PC-9 (cell line): Measurements from ENCODE around the gene MME. TPM values are rescaled to one million over a fixed set of nuclear protein-coding genes. Genes with fewer than 3 reads are reported as not detected.

Source experiments
- BruUV-seq: library from RNA; stranded (reverse); fragments of 400-500 nt; replicated peaks from 2 replicates; lab custom pipeline; 2021; lab: Mats Ljungman, UMichigan
- CTCF ChIA-PET: fragments of 300-600 bp; sonication (Branson Sonifier 250); formaldehyde crosslinking; loops from one replicate; lab custom pipeline; 2022; ENCODE audit warnings: antibody characterized with exemption; lab: Charles Lee
- POLR2A ChIA-PET: fragments of 300-600 bp; sonication (Branson Sonifier 250); formaldehyde crosslinking; loops from one replicate; lab custom pipeline; 2022; ENCODE audit warnings: antibody characterized with exemption; ENCODE audit not compliant: unreplicated experiment; lab: Charles Lee
- DNase-seq, 2 experiments: peaks; one replicate each; pipeline versions ENCODE4 v3.0.0 to v3.0.0-alpha.2; 2015 to 2022; ENCODE audit warnings: mixed read lengths in 1 of 2
- H2AFZ ChIP-seq: fragments of 200-600 bp; sonication (generic); 2 replicates; pipeline ENCODE4 v1.8.1; 2017; ENCODE audit warnings: antibody characterized with exemption
- H3F3A ChIP-seq: fragments of 200-600 bp; sonication (generic); 2 replicates; pipeline ENCODE4 v1.8.1; 2017; ENCODE audit warnings: antibody characterized with exemption, mild to moderate bottlenecking, low read depth; ENCODE audit not compliant: insufficient read depth
- H3K27ac ChIP-seq: fragments of 200-600 bp; sonication (generic); 2 replicates; pipeline ENCODE4 v1.6.1; 2016; ENCODE audit warnings: mixed run types
- H3K27me3 ChIP-seq: fragments of 200-600 bp; sonication (generic); 2 replicates; pipeline ENCODE4 v1.6.1; 2016; ENCODE audit warnings: low read depth, mixed run types; ENCODE audit not compliant: insufficient read depth
- H3K36me3 ChIP-seq: fragments of 200-600 bp; sonication (generic); 2 replicates; pipeline ENCODE4 v1.6.1; 2016; ENCODE audit warnings: low read depth, mixed run types
- H3K4me1 ChIP-seq: fragments of 200-600 bp; sonication (generic); replicated peaks from 2 replicates; pipeline ENCODE4 v1.6.1; 2016; ENCODE audit warnings: mixed run types; ENCODE audit not compliant: insufficient read depth
- H3K4me2 ChIP-seq: fragments of 200-600 bp; sonication (generic); 2 replicates; pipeline ENCODE4 v1.6.1; 2017; ENCODE audit warnings: mixed run types
- H3K4me3 ChIP-seq: fragments of 200-600 bp; sonication (generic); 2 replicates; pipeline ENCODE4 v1.6.1; 2016; ENCODE audit warnings: mixed run types
- H3K79me2 ChIP-seq: fragments of 200-600 bp; sonication (generic); 2 replicates; pipeline ENCODE4 v1.6.1; 2017; ENCODE audit warnings: low read depth, mixed run types
- H3K9me2 ChIP-seq: fragments of 200-600 bp; sonication (generic); 2 replicates; pipeline ENCODE4 v1.8.1; 2017; ENCODE audit warnings: mild to moderate bottlenecking; ENCODE audit not compliant: insufficient read depth
- H3K9me3 ChIP-seq: fragments of 200-600 bp; sonication (generic); 2 replicates; pipeline ENCODE4 v1.8.1; 2016; ENCODE audit warnings: low read depth; ENCODE audit not compliant: insufficient read depth
- H4K20me1 ChIP-seq: fragments of 200-600 bp; sonication (generic); 2 replicates; pipeline ENCODE4 v1.8.1; 2017; ENCODE audit not compliant: insufficient read depth
- CTCF ChIP-seq: fragments of 200-600 bp; sonication (generic); conservative IDR thresholded peaks from 2 replicates; pipeline ENCODE4 v1.6.1; 2017; ENCODE audit warnings: mixed run types, antibody characterized with exemption, mild to moderate bottlenecking, moderate library complexity
- EZH2 ChIP-seq: fragments of 200-600 bp; sonication (generic); IDR thresholded peaks from 2 replicates; pipeline ENCODE4 v1.8.0; 2017; ENCODE audit warnings: antibody characterized with exemption, low read depth
- intact Hi-C: fragments of 100-400 bp; cut with micrococcal nuclease; formaldehyde crosslinking; loops from one replicate; pipeline ENCODE4 v1.10.0; 2022; ENCODE audit not compliant: unreplicated experiment
- total RNA-seq: library from RNA; stranded (reverse); gene quantifications from 2 replicates; pipeline ENCODE4 v1.2.3, GENCODE V29; 2021

The MME gene
- total RNA-seq, 1 experiment from 2014 or later = 2.1 TPM

GRCh38 chr3:155147588-155147987, 67.5 kb downstream of the MME start:
- intact Hi-C loops = no loop called here
- H2AFZ ChIP-seq = peak overlapping the region; percentile 41; the same call in 1 of the 2 replicates
- no peak overlapping the region for H3K4me2 ChIP-seq
- no peaks in the 10 kb centered on the region for H3K4me1 ChIP-seq
- DNase-seq = no peak
- H3K27ac ChIP-seq = no peak overlapping the region
- no peaks in the 10 kb centered on the region for H3K9me3 ChIP-seq
- no peak for TF ChIP-seq EZH2
- no peak for TF ChIP-seq CTCF
- no peaks in the 10 kb centered on the region for H3K79me2 ChIP-seq
- H3K36me3 ChIP-seq = no peaks in the 10 kb centered on the region
- no peaks in the 10 kb centered on the region for H3K27me3 ChIP-seq
- no peak overlapping the region for H3K4me3 ChIP-seq
- CTCF ChIA-PET = no interaction called here
- no peaks in the 10 kb centered on the region for H4K20me1 ChIP-seq
- POLR2A ChIA-PET = no interaction called here
- 0 out of 2 replicates have a peak, but pooled peaks cover 4% of the 10 kb centered on the region for H3K9me2 ChIP-seq
- no TSS peak for BruUV-seq
- no peaks in the 10 kb centered on the region for H3F3A ChIP-seq

- no peaks in the 10 kb centered on the region for H3K27me3 ChIP-seq
- no peak overlapping the region for H3K4me2 ChIP-seq
- H2AFZ ChIP-seq = no peak overlapping the region
- no peaks in the 10 kb centered on the region for H3K79me2 ChIP-seq
- no TSS peak for BruUV-seq
- CTCF ChIA-PET = no interaction called here
- 0 out of 2 replicates have a peak, but pooled peaks cover 4% of the 10 kb centered on the region for H3K9me2 ChIP-seq
- POLR2A ChIA-PET = no interaction called here
- H3K4me3 ChIP-seq = no peak overlapping the region
- no peaks in the 10 kb centered on the region for H3K36me3 ChIP-seq
- H4K20me1 ChIP-seq = no peaks in the 10 kb centered on the region
- H3F3A ChIP-seq = no peaks in the 10 kb centered on the region
- TF ChIP-seq EZH2 = no peak
- no peak for TF ChIP-seq CTCF
- no peaks in the 10 kb centered on the region for H3K4me1 ChIP-seq
- peak in 1 of 2 experiments; percentile 34 for DNase-seq
- no peaks in the 10 kb centered on the region for H3K9me3 ChIP-seq
- H3K27ac ChIP-seq = no peak overlapping the region
- intact Hi-C loops = no loop called here
Measured at GRCh38 chr3:155149494-155149893, 69.4 kb downstream of the MME start.

- intact Hi-C loops = no loop called here
- ChIA-PET POLR2A (no interaction called here), CTCF (no interaction called here)
- Histone ChIP-seq H2AFZ (no peak overlapping the region), H3K9me3 (no peaks in the 10 kb centered on the region), H3K79me2 (no peaks in the 10 kb centered on the region), H3K4me1 (no peaks in the 10 kb centered on the region), H3K27me3 (no peaks in the 10 kb centered on the region), H3K27ac (no peak overlapping the region), H3K9me2 (0 out of 2 replicates have a peak, but pooled peaks cover 4% of the 10 kb centered on the region), H4K20me1 (no peaks in the 10 kb centered on the region), H3K4me3 (no peak overlapping the region), H3F3A (no peaks in the 10 kb centered on the region), H3K36me3 (no peaks in the 10 kb centered on the region), H3K4me2 (no peak overlapping the region)
- BruUV-seq = no TSS peak
- TF ChIP-seq CTCF (no peak), EZH2 (no peak)
- DNase-seq = no peak
Measured at GRCh38 chr3:155153242-155154186, 73.4 kb downstream of the MME start.
